Activated T-cell treated with anti-CD3 and anti-CD28 coated beads, Interleukin-2, amount 50 U/mL, for 72 hours (primary cell): ENCODE data around the gene OLFML3. TPM values are rescaled to one million over a fixed set of nuclear protein-coding genes. Genes with fewer than 3 reads are reported as not detected.

Experiments used
- ATAC-seq, 2 donors: fragments of 150-1000 bp; cut with Tn5 transposase; replicated peaks in 1 of 2; 2 replicates each; pipeline ENCODE4 v1.10.0; 2021; ENCODE audit warnings: moderate library complexity in 2 of 2, mild to moderate bottlenecking in 1 of 2
- DNase-seq, 2 donors: peaks; one replicate each; pipeline ENCODE4 v3.0.0; 2021 to 2022; ENCODE audit warnings: mixed read lengths in 1 of 2
- H3K27ac Mint-ChIP-seq: one replicate; pipeline ENCODE4 v1.8.0; 2022; ENCODE audit warnings: mild to moderate bottlenecking, moderate library complexity, mixed read lengths
- H3K27me3 Mint-ChIP-seq: one replicate; pipeline ENCODE4 v1.8.0; 2022; ENCODE audit warnings: low read depth, mixed read lengths
- H3K36me3 Mint-ChIP-seq, 2 donors: one replicate each; pipeline ENCODE4 v1.8.0; 2022; ENCODE audit warnings: mixed read lengths in 2 of 2, mild to moderate bottlenecking in 1 of 2; ENCODE audit not compliant: insufficient read depth in 2 of 2
- H3K4me1 Mint-ChIP-seq: one replicate; pipeline ENCODE4 v1.8.0; 2022; ENCODE audit warnings: low read depth, mixed read lengths
- H3K4me3 Mint-ChIP-seq, 2 donors: one replicate each; pipeline ENCODE4 v1.8.0; 2022; ENCODE audit warnings: mild to moderate bottlenecking in 2 of 2, mixed read lengths in 2 of 2, moderate library complexity in 2 of 2
- H3K9me3 Mint-ChIP-seq, 2 donors: one replicate each; pipeline ENCODE4 v1.8.0; 2022; ENCODE audit warnings: mixed read lengths in 2 of 2
- total RNA-seq, 2 donors: library from RNA; stranded (reverse); gene quantifications; one replicate each; pipeline ENCODE4 v1.2.3, GENCODE V29; 2022

OLFML3 gene
- 1 to 10 TPM in 1 of 2 donors, under 1 TPM in 1; 0.90 to 1.0 TPM for total RNA-seq

GRCh38 chr1:113978863-113979702, at the start of gene OLFML3:
TSS of gene OLFML3 (plus strand) at chr1:113979474. CDS start at chr1:113979517, 43 bp downstream.
- no peaks in the 10 kb centered on the region for H3K27me3 Mint-ChIP-seq
- H3K9me3 Mint-ChIP-seq = no peaks in the 10 kb centered on the region
- DNase-seq = peak; percentile 52 to 64
- no peak for ATAC-seq
- peaks cover 1 to 6% of the 10 kb centered on the region in 2 donors for H3K36me3 Mint-ChIP-seq
- peaks cover 56% of the 10 kb centered on the region for H3K4me1 Mint-ChIP-seq
- no peak within 1 kb of the TSS for H3K27ac Mint-ChIP-seq
- H3K4me3 Mint-ChIP-seq = no peak within 1 kb of the TSS

- H3K4me3 Mint-ChIP-seq = peak overlapping the region; percentile 83 to 95
- peak overlapping the region; percentile 97 for H3K27ac Mint-ChIP-seq
- ATAC-seq = peak; percentile 44 to 59
- H3K36me3 Mint-ChIP-seq = peaks cover 5 to 9% of the 10 kb centered on the region in 2 donors
- H3K9me3 Mint-ChIP-seq = no peaks in the 10 kb centered on the region
- no peaks in the 10 kb centered on the region for H3K27me3 Mint-ChIP-seq
- DNase-seq = peak; percentile 62 to 76
- H3K4me1 Mint-ChIP-seq = peaks cover 56% of the 10 kb centered on the region
Observed at GRCh38 chr1:113929750-113930498, 49.4 kb upstream of the OLFML3 start.

- peak overlapping the region; percentile 83 to 95 for H3K4me3 Mint-ChIP-seq
- H3K9me3 Mint-ChIP-seq = no peaks in the 10 kb centered on the region
- peaks cover 62% of the 10 kb centered on the region for H3K4me1 Mint-ChIP-seq
- peaks cover 7 to 15% of the 10 kb centered on the region in 2 donors for H3K36me3 Mint-ChIP-seq
- ATAC-seq (peak; percentile 59 to 60), DNase-seq (peak; percentile 72 to 78)
- peak overlapping the region; percentile 97 for H3K27ac Mint-ChIP-seq
- H3K27me3 Mint-ChIP-seq = no peaks in the 10 kb centered on the region
Observed at GRCh38 chr1:113930499-113931161, 48.6 kb upstream of the OLFML3 start.

GRCh38 chr1:113931451-113931851, 47.8 kb upstream of the OLFML3 start:
- H3K27ac Mint-ChIP-seq = peak overlapping the region; percentile 97
- H3K4me3 Mint-ChIP-seq = peak overlapping the region; percentile 83 to 95
- no peak for ATAC-seq
- peaks cover 7 to 15% of the 10 kb centered on the region in 2 donors for H3K36me3 Mint-ChIP-seq
- DNase-seq = no peak
- H3K4me1 Mint-ChIP-seq = peaks cover 70% of the 10 kb centered on the region
- no peaks in the 10 kb centered on the region for H3K9me3 Mint-ChIP-seq
- no peaks in the 10 kb centered on the region for H3K27me3 Mint-ChIP-seq

GRCh38 chr1:113934006-113934405, 45.3 kb upstream of the OLFML3 start:
- H3K27me3 Mint-ChIP-seq = no peaks in the 10 kb centered on the region
- no peak for ATAC-seq
- peaks cover 85% of the 10 kb centered on the region for H3K4me1 Mint-ChIP-seq
- peak overlapping the region; percentile 97 for H3K27ac Mint-ChIP-seq
- H3K9me3 Mint-ChIP-seq = no peaks in the 10 kb centered on the region
- peaks cover 7 to 15% of the 10 kb centered on the region in 2 donors for H3K36me3 Mint-ChIP-seq
- DNase-seq = no peak
- peak overlapping the region; percentile 83 to 95 for H3K4me3 Mint-ChIP-seq

- no peak for ATAC-seq
- no peaks in the 10 kb centered on the region for H3K27me3 Mint-ChIP-seq
- DNase-seq = no peak
- peaks cover 91% of the 10 kb centered on the region for H3K4me1 Mint-ChIP-seq
- peak overlapping the region; percentile 83 to 95 for H3K4me3 Mint-ChIP-seq
- H3K9me3 Mint-ChIP-seq = no peaks in the 10 kb centered on the region
- peak overlapping the region; percentile 76 for H3K27ac Mint-ChIP-seq
- peaks cover 5 to 15% of the 10 kb centered on the region in 2 donors for H3K36me3 Mint-ChIP-seq
Observed at GRCh38 chr1:113934511-113935055, 44.7 kb upstream of the OLFML3 start.

- no peak for DNase-seq
- H3K27ac Mint-ChIP-seq = peak overlapping the region; percentile 84
- ATAC-seq = no peak
- peaks cover 4 to 15% of the 10 kb centered on the region in 2 donors for H3K36me3 Mint-ChIP-seq
- H3K27me3 Mint-ChIP-seq = no peaks in the 10 kb centered on the region
- no peaks in the 10 kb centered on the region for H3K9me3 Mint-ChIP-seq
- peaks cover 96% of the 10 kb centered on the region for H3K4me1 Mint-ChIP-seq
- peak overlapping the region in 1 of 2 donors; percentile 65 for H3K4me3 Mint-ChIP-seq
Observed at GRCh38 chr1:113935176-113935575, 44.1 kb upstream of the OLFML3 start.

GRCh38 chr1:113935970-113936369, 43.3 kb upstream of the OLFML3 start:
- Mint-ChIP-seq H3K9me3 (no peaks in the 10 kb centered on the region), H3K27ac (peak overlapping the region; percentile 84), H3K27me3 (no peaks in the 10 kb centered on the region), H3K36me3 (peaks cover 6 to 21% of the 10 kb centered on the region in 2 donors), H3K4me3 (peak overlapping the region; percentile 31 to 65), H3K4me1 (peaks cover 96% of the 10 kb centered on the region)
- DNase-seq = no peak
- ATAC-seq = no peak

GRCh38 chr1:113937146-113937545, 42.1 kb upstream of the OLFML3 start:
- peaks cover 6 to 22% of the 10 kb centered on the region in 2 donors for H3K36me3 Mint-ChIP-seq
- peak overlapping the region; percentile 47 to 77 for H3K4me3 Mint-ChIP-seq
- no peaks in the 10 kb centered on the region for H3K27me3 Mint-ChIP-seq
- DNase-seq = no peak
- no peaks in the 10 kb centered on the region for H3K9me3 Mint-ChIP-seq
- no peak for ATAC-seq
- H3K27ac Mint-ChIP-seq = peak overlapping the region; percentile 95
- H3K4me1 Mint-ChIP-seq = peaks cover 93% of the 10 kb centered on the region

GRCh38 chr1:113938192-113938591, 41.1 kb upstream of the OLFML3 start:
- DNase-seq = no peak
- H3K4me3 Mint-ChIP-seq = peak overlapping the region; percentile 77 to 81
- peaks cover 89% of the 10 kb centered on the region for H3K4me1 Mint-ChIP-seq
- H3K27ac Mint-ChIP-seq = peak overlapping the region; percentile 25
- H3K36me3 Mint-ChIP-seq = peaks cover 7 to 22% of the 10 kb centered on the region in 2 donors
- no peaks in the 10 kb centered on the region for H3K27me3 Mint-ChIP-seq
- no peak for ATAC-seq
- no peaks in the 10 kb centered on the region for H3K9me3 Mint-ChIP-seq

- peak; percentile 82 to 85 for ATAC-seq
- DNase-seq = peak; percentile 70 to 73
- Mint-ChIP-seq H3K27me3 (no peaks in the 10 kb centered on the region), H3K4me3 (peak overlapping the region; percentile 81 to 92), H3K36me3 (peaks cover 15 to 29% of the 10 kb centered on the region in 2 donors), H3K9me3 (peaks cover 0 to 2% of the 10 kb centered on the region in 2 donors), H3K4me1 (peaks cover 85% of the 10 kb centered on the region), H3K27ac (peak overlapping the region; percentile 90)
Observed at GRCh38 chr1:113940365-113941244, 38.7 kb upstream of the OLFML3 start.

- no peak for DNase-seq
- Mint-ChIP-seq H3K4me3 (peak overlapping the region; percentile 5 to 92), H3K4me1 (peaks cover 85% of the 10 kb centered on the region), H3K36me3 (peaks cover 15 to 29% of the 10 kb centered on the region in 2 donors), H3K9me3 (peaks cover 0 to 2% of the 10 kb centered on the region in 2 donors), H3K27ac (peak overlapping the region; percentile 90), H3K27me3 (no peaks in the 10 kb centered on the region)
- peak; percentile 10 to 11 for ATAC-seq
Observed at GRCh38 chr1:113941245-113941559, 38.1 kb upstream of the OLFML3 start.
